ENCODE measurements around the gene CAMK1D. TPM values are rescaled to one million over a fixed set of nuclear protein-coding genes. Genes with fewer than 3 reads are reported as not detected.

The CAMK1D gene
- polyA plus RNA-seq, 1 of the 3 experiments (the other 2 are of a cell fraction), result 4.1 TPM

DNA sequence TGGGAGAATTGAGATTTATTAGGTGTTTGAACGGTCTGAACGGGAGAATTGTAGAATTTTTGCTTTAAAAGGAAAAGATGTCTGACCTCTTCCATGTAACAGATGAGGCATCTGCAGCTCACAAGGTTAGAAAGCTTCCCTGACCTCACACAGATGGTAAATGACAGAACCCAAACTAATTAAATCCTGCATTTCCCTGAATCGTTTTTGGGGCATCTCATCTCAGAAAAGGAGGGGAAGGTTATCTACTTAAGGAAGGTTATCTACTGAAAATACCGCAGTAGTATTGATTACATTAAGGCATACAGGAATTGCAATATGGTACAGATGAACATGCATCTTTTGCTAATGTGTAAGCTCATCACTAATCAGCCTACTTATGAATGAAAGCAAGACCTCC, 373.9 kb downstream of the CAMK1D start:
- no peak overlapping the region for H3K4me3 ChIP-seq (ENCODE audit: low read depth in 2 of 2, low read length in 1 of 2)
- no peaks in the 10 kb centered on the region for H3K36me3 ChIP-seq (replicated peaks in 1 of 2; ENCODE audit: control insufficient read depth in 1 of 2, insufficient read depth in 2 of 2, low read length in 1 of 2)
- POLR2A ChIA-PET, result no interaction called here
- H2AFZ ChIP-seq (ENCODE audit: low read depth), result no peak overlapping the region
- H3K79me2 ChIP-seq (ENCODE audit: insufficient read depth), result no peaks in the 10 kb centered on the region
- DNase-seq, result peak; percentile 42
- CTCF ChIA-PET, result interaction anchor here (1.0 to 1.6 kb wide), 3 partner anchors 12 to 16 kb away, joined by 3 to 6 read pairs (median 3); no protein-coding TSS in a partner anchor
- WGBS (ENCODE audit: low lambda C conversion rate), result 54% methylated on average over 4 of the region's 4 CpGs
- peaks cover 6 to 8% of the 10 kb centered on the region in 2 experiments; a peak in 3 of 4 replicates for H3K4me1 ChIP-seq (ENCODE audit: control insufficient read depth in 1 of 2, insufficient read depth in 2 of 2, low read depth in 1 of 2, low read length in 1 of 2)
- no peaks in the 10 kb centered on the region for H3K27me3 ChIP-seq (ENCODE audit: insufficient read depth)
- TF ChIP-seq GATA2 (CRISPR knock-in tag; IDR thresholded peaks at IDR 0.05) (peak; percentile 19; the same call in 1 of the 2 replicates), RCOR1 (IDR thresholded peaks at IDR 0.05; ENCODE audit: low read length) (peak; percentile 60; the same call in 1 of the 2 replicates), YY1 (IDR thresholded peaks at IDR 0.05; ENCODE audit: low read depth) (no peak), MXI1 (IDR thresholded peaks at IDR 0.05; ENCODE audit: low read depth, low read length) (no peak)
- no peak overlapping the region for H3K4me2 ChIP-seq
- H3K9ac ChIP-seq, result no peak overlapping the region
- no peak overlapping the region for H3K27ac ChIP-seq (ENCODE audit: low read depth in 2 of 2, low read length in 1 of 2)
- no peaks in the 10 kb centered on the region for H3K9me2 ChIP-seq
- H3F3A ChIP-seq (replicated peaks; ENCODE audit: insufficient read depth), result peaks cover 3% of the 10 kb centered on the region
- no peaks in the 10 kb centered on the region for H3K9me3 ChIP-seq
- no peaks in the 10 kb centered on the region for H4K20me1 ChIP-seq (ENCODE audit: insufficient read depth)

DNA sequence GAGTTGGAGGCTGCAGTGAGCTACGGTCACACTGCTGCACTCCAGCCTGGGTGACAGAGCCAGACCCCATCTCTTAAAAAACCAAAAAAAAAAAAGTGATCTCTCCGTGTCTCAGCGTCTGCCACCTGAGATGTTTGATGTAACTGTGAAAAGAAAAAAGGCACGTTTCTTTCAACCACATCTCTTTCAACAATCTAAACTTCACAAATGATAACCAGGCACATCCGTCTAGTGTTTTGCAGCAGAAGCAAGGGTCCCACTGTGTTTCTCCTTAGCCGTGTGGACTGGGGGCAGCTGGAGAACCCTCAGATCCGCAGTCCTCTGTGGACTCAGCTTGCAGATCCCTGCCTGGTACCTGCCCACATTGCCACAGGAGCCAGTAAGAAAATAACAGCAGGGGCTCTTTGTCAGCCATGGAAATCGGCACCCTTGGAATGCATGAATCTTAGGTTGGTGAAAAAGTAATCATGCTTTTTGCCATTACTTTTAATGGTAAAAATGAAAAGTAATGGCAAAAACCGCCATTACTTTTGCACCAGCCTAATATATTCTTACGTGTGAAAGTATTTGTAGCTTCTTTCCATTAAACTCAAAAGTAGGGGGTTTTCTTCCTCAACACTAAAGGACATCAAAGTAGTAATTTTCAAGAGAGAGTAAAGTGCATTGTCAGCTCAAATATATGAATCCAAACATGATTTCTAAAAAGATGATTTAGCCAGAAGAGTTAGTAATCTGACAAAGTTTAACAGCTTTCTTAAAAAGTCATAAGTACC, 375.6 kb downstream of the CAMK1D start:
- WGBS (ENCODE audit: low lambda C conversion rate), result 87% methylated on average over 10 of the region's 10 CpGs
- H3K4me3 ChIP-seq (ENCODE audit: low read depth in 2 of 2, low read length in 1 of 2), result no peak overlapping the region

More for the DNA sequence above, 375.6 kb downstream of the CAMK1D start:
- Histone ChIP-seq H3K9ac (no peak overlapping the region), H3F3A (replicated peaks; ENCODE audit: insufficient read depth) (peaks cover 3% of the 10 kb centered on the region), H3K27me3 (ENCODE audit: insufficient read depth) (no peaks in the 10 kb centered on the region), H4K20me1 (ENCODE audit: insufficient read depth) (no peaks in the 10 kb centered on the region), H3K79me2 (ENCODE audit: insufficient read depth) (no peaks in the 10 kb centered on the region), H3K4me1 (ENCODE audit: control insufficient read depth in 1 of 2, insufficient read depth in 2 of 2, low read depth in 1 of 2, low read length in 1 of 2) (peaks cover 8 to 10% of the 10 kb centered on the region in 2 experiments; a peak in 3 of 4 replicates), H3K4me2 (no peak overlapping the region), H3K9me3 (no peaks in the 10 kb centered on the region), H3K27ac (ENCODE audit: low read depth in 2 of 2, low read length in 1 of 2) (no peak overlapping the region), H3K36me3 (replicated peaks in 1 of 2; ENCODE audit: control insufficient read depth in 1 of 2, insufficient read depth in 2 of 2, low read length in 1 of 2) (no peaks in the 10 kb centered on the region), H3K9me2 (no peaks in the 10 kb centered on the region), H2AFZ (ENCODE audit: low read depth) (no peak overlapping the region)
- TF ChIP-seq ELF1 (IDR thresholded peaks at IDR 0.05) (no peak), REST (IDR thresholded peaks at IDR 0.05; ENCODE audit: low read depth, low read length) (no peak), GATA2 (CRISPR knock-in tag; IDR thresholded peaks at IDR 0.05) (no peak), NRF1 (IDR thresholded peaks at IDR 0.05; ENCODE audit: low read depth, low read length) (no peak), EP300 (IDR thresholded peaks at IDR 0.05; ENCODE audit: borderline replicate concordance in 1 of 2, low read depth in 1 of 2, low read length in 1 of 2) (no peak), MEF2A (IDR thresholded peaks at IDR 0.05; ENCODE audit: borderline replicate concordance, low read depth) (no peak), PBX3 (IDR thresholded peaks at IDR 0.05) (no peak), CHD2 (IDR thresholded peaks at IDR 0.05; ENCODE audit: low read length, partially characterized antibody) (no peak), RCOR1 (IDR thresholded peaks at IDR 0.05; ENCODE audit: low read length) (no peak), SMC3 (IDR thresholded peaks at IDR 0.05; ENCODE audit: low read depth, low read length) (no peak), TEAD4 (IDR thresholded peaks at IDR 0.05; ENCODE audit: borderline replicate concordance, insufficient read depth) (no peak)
- TF ChIP-seq, protein P1, sequence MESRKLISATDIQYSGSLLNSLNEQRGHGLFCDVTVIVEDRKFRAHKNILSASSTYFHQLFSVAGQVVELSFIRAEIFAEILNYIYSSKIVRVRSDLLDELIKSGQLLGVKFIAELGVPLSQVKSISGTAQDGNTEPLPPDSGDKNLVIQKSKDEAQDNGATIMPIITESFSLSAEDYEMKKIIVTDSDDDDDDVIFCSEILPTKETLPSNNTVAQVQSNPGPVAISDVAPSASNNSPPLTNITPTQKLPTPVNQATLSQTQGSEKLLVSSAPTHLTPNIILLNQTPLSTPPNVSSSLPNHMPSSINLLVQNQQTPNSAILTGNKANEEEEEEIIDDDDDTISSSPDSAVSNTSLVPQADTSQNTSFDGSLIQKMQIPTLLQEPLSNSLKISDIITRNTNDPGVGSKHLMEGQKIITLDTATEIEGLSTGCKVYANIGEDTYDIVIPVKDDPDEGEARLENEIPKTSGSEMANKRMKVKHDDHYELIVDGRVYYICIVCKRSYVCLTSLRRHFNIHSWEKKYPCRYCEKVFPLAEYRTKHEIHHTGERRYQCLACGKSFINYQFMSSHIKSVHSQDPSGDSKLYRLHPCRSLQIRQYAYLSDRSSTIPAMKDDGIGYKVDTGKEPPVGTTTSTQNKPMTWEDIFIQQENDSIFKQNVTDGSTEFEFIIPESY (IDR thresholded peaks at IDR 0.05; ENCODE audit: borderline replicate concordance, low read depth), result no peak
- ChIA-PET CTCF (interaction anchor here (0.8 to 1.4 kb wide), 6 partner anchors 13 to 460 kb away, joined by 3 to 5 read pairs (median 3); no protein-coding TSS in a partner anchor), POLR2A (no interaction called here)
- DNase-seq, result no peak

All from SK-N-SH (cell line).